SK-N-SH (cell line): ENCODE results near the gene RANBP9.

Experiments
- CTCF ChIP-seq: fragments of 200-600 bp; sonication (generic); IDR thresholded peaks from 2 replicates; pipeline ENCODE4 v1.6.1; 2017; ENCODE audit warnings: antibody characterized with exemption, mild to moderate bottlenecking, moderate library complexity
- GABPA ChIP-seq: IDR thresholded peaks from 2 replicates; pipeline ENCODE4 v1.4.0; 2012; ENCODE audit warnings: low read depth, mild to moderate bottlenecking
- MAX ChIP-seq: IDR thresholded peaks from 2 replicates; pipeline ENCODE4 v1.4.0; 2012; ENCODE audit warnings: low read depth
- MXI1 ChIP-seq: IDR thresholded peaks from 2 replicates; pipeline ENCODE4 v1.6.1; 2012; ENCODE audit warnings: mild to moderate bottlenecking, low read depth, low read length, improper control_type of control experiment

DNA sequence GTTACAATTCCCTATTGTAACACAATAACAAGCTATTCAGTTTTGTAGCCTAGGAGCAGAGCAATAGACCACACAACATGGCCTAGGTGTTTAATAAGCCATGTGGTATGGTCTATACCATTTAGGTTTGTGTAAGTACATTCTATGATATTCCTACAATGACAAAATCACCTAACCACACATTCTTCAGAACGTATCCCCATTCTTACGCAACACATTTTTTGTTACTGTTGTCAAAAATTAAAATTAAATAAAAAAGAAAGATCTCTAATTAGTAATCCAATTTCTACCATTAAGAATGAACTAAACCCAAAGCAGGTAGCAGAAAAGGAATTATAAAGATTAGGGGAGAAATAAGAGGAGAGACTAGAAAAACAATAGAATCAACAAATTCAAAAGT, 44.0 kb downstream of the RANBP9 start:
- no peak for TF ChIP-seq CTCF
- no peak for TF ChIP-seq MAX
- TF ChIP-seq MXI1 = no peak
- no peak for TF ChIP-seq GABPA
